Hematopoietic multipotent progenitor cell treated with erythropoietin and hydrocortisone succinate and interleukin-3 and kit ligand, for 15 days (in vitro differentiated cells): Measurements from ENCODE around the gene COL11A2.
A peak's percentile ranks its signal among the peaks of the same experiment; 100 is the strongest.
"Not testable (repeated sequence)": the region's sequence is repeated elsewhere in the genome, so short reads cannot be mapped to it uniquely, and the experiment has no call there.

Experiments used
- DNase-seq: peaks from one replicate; pipeline ENCODE4 v3.0.0-alpha.2; 2015; ENCODE audit warnings: low spot score

Gene COL11A2

DNA sequence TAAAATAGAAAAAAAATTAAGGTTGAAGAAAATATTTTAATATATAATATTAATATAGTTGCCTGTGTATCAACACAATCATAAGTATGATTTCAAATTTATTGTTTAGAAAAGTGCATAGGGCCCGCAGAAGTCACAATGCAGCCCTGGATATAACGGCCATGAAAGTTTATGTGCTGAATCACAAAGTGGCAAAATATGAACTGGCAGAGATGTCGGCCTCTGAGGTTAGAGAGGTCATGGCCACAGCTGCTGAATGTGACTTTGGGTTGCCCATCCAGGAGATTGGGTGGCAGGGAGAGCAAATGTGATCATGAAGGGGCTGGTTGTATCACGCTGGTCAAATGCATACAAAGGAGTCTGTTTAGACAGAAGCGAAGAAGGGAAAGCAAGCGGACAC, 35.7 kb downstream of the COL11A2 start:
- no peak for DNase-seq

DNA sequence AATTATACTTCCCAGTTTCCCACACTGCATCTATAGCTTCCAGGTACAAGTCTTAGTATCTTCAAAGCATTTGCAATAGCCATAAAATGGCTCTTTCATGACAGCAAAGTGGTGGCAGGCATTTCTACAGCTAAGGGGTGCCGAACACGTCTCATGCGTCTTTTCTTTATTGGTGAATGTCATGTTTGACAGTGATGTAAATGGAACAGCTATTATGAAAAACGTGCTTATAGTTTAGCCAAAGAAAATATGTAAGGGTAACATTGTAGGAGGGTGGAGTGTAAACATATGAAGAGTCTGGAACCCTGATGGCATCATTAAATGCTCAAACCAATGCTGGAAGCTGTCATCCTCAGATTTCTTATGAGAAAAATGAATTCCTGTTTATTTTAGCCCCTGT, 37.9 kb downstream of the COL11A2 start:
- DNase-seq, result no peak

DNA sequence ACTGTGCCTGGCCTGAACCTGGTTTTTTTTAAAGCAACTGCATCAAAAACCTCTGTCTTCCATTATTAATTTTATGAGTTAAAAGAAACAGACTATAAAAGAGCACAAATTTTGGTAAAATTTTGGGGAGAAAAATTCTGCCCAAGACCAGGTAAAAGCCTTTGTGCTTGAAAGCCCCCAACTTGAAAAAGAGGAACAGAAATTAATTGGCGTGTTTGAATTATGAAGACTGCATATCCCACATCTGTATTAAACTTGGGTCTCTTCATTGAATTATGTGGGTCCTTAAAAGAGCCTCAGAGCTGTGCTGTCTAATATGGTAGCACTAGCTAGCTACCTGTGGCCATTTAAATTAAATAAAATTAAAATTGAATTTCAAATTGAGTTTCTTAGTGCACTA, 41.2 kb downstream of the COL11A2 start:
- DNase-seq, result no peak

DNA sequence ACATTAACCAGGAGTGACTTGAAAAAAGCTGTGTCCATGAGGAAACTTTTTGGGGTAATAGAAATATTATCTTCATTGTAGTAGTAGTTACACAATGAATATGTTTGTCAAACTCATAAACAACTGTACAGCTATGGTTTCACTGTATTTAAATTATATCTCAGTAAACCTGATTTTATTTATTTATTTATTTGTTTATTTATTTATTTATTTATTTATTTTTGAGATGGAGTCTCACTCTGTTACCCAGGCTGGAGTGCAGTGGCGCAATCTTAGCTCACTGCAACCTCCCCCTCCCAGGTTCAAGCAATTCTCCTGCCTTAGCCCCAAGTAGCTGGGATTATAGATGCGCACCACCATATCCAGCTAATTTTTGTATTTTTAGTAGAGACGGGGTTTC, 41.7 kb downstream of the COL11A2 start:
- DNase-seq, result not testable (repeated sequence)

DNA sequence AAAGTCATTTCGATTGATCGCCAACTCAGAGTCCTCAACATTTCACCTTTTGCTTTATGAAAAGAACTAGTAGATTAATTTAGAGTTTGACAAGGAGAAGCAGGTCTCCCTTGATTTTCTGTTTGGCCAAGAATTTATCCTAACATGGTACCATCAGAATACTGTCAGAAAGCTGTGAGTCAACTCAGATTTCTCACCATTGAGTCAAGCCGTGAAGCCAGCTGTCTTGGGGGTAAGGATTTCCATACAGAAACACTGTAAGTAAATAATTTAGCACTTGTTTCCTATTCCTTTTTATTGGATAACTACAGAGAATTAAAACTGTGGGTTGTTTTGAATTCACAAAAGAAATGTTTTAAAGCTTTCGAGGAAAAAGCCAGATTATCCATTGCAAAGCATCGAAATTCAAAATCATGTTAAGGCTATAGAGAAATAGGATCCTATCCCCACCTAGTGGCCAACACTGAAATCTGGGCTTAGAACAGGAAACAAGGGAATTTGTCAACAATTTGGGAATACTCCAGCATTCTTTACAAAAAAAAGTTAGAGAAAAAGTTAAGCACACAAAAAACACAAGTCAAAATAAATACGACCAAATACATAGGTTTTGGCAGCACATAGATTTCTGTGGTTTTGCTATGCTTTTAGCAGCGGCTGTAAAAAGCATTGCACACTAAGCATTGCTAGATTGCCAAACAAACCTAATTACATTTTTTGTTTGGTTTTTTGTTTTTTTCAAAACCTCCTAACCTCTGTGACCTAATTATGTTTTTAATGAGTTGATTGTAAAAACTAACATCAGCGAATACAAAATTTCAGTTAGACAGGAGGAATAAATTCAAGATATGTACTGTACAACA, 44.2 kb downstream of the COL11A2 start:
- DNase-seq, result peak; percentile 24

DNA sequence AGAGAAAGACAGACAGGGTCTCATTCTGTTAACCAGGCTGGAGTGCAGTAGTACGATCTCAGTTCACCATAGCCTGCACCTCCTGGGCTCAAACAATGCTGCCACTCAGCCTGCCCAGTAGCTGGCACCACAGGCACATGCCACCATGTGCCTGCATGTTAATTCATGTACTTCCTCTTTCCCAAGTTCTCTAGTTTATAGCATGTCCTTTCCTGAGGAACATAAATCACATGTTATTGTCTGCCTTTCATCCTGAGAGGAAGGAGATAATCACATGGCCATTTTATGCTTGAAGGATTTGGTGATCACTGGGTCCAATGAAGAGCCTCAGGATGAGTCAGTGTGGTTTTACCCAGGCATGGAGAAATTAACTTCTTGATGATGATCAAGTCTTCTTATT, 47.9 kb downstream of the COL11A2 start:
- DNase-seq, result no peak

DNA sequence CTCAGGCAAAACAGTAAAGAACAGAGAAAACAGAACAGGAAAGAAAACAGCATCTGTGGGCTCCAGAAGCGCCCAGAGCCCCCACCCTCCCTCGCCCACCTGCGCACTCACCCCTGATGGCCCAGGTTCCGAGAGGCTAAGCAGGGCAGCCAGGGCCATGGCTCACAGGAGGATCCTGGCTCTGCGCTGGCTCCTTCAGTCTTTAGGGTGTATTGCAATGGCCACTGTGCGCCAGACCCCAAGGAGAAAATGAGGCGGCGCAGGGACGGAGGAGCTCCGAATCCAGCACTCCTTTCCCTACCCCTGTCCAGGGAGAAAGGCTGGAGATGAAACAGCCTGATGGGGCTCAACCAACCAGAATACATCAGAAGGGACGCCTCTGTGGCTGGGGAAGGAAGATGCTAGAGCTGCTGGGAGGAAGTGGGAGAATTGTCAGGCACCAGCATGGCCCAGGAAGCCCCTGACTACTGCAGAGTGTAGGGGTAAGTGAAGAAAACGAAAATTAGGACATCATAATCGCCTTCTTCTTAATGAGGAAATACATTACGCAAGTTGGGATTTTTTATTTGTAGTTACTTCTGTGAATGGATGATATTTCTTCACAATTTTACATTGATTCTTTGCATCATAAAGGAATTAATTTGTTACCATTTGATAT, 49.0 kb downstream of the COL11A2 start:
- no peak for DNase-seq

DNA sequence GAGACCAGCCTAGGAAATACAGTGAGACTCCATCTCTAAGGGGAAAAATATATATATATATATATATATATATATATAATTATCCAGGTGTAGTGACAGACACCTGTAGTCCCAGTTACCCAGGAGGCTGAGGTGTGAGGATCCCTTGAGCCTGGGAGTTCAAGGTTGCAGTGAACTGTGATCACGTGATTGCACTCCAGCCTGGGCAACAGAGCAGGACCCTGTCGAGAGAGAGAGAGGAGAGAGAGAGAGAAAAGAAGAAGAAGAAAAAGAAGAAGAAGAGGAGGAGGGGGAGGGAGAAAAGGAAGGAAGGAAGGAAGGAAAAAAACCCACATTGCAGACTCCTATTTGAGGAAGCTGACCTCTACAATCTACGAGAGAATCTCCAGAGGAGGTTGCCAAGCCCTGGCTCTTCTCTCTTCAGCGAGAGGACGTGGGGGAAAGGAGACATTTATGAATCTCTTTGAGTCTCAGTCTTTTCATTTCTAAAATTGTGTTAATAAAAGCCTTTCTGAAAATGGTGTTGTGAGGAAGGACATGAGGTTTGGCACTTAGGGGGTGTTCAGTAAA, 49.7 kb downstream of the COL11A2 start:
- no peak for DNase-seq

DNA sequence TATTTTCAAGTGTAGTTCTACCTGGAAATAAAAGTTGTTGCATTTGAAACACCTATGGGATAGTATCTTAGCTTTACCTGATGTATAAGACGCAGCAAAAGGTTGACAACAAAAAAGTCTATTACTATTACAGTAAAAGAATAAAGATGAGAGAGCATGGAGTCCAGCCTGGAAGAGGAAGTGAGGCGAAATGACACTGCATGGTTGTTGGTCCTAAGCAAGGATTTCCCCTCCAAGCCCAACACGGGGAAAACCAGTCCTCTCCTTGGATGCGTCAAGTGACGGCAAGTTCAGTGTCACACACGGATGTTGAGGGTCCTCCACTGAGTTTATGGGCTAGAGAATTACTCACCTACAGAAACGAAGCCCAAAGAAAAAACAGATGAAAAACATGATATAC, 51.7 kb downstream of the COL11A2 start:
- DNase-seq, result no peak

DNA sequence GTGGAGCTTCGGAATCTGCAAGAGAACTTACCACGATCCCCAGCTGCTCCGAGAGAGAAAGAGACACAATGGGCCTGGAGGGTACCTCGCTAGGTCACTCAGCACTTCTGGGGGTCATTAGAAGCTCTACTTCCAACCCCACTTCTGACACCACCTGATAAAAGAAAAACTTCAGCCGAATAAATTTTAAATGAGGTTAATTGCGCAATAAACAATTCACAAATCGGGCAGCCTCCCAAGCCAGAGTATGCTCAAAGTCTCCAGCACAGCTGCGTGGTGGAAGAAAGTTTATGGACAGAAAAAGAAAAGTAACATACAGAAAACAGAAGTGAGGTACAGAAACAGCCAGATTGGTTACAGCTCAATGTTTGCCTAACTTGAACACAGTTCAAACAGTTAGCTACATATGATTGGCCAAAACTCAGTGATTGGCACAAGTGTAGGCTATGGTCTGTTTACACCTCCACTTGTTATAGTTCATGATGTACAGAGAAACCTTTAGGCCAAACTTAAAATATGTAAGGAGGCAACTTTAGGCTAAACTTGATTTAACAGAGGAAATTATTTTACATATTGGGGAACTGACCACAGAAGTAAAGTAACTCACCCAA, 52.6 kb downstream of the COL11A2 start:
- DNase-seq, result no peak

DNA sequence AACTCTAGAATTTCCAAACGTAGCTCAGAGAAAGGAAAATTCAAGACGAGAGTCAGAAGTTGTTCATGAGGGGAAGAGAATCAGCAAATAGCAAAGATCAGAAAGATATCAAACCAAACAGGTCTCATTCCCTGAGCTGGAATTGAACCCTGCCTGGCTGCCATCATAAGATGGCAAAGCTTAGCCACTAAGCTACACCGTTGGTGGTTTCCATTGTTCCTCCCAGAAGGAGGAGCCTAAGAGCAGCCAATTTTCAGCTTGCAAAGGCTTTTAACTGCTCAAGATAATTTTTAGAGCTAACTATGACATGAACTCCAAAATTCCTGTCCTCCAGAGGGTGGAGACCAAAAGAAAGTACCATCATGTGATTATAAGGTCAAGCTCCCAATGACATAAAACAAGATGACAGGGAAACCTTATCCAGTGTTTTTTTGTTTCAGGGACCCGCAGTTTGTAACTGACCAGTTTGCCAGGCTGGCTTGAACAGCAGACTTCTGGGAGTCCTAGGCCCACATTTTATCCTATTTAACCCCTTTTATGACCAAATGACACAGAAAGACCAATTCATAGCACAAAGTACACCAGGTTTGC, 55.9 kb downstream of the COL11A2 start:
- no peak for DNase-seq

DNA sequence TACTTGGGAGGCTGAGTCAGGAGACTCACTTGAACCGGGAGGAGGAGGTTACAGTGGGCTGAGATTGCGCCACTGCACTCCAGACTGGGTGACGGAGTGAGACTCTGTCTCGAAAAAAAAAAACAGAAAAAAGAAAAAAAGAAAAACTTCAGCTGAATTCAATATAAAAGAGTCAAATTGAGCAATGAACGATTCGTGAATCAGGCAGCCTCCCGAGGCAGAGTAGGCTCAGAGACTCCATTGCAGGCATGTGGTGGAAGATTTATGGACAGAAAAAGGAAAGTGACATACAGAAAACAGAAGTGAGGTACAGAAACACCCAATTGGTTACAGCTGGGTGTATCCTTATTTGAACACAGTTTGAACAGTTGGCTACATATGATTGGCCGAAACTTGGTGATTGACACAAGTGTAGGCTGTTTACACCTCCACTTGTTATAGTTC, 60.2 kb downstream of the COL11A2 start:
- no peak for DNase-seq

DNA sequence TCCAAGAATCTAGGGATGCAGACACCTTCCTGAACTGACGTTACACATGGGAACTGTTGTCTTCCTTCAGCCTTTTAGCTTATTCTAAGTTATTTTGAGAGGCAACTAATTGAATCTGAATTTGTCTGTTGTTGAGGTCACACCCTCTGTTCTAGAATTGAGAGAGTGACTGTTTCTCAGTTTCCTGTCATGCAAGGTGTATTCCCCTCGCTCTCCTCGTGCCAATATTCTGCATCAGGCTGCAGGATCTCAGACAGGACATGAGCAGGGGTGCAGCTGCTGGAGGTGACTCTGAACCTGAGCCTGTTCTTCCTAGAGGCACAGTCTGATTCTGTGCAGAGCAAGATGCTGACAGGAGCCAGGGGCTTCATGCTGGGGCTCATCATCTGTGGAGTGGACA, 63.9 kb downstream of the COL11A2 start:
- no peak for DNase-seq

DNA sequence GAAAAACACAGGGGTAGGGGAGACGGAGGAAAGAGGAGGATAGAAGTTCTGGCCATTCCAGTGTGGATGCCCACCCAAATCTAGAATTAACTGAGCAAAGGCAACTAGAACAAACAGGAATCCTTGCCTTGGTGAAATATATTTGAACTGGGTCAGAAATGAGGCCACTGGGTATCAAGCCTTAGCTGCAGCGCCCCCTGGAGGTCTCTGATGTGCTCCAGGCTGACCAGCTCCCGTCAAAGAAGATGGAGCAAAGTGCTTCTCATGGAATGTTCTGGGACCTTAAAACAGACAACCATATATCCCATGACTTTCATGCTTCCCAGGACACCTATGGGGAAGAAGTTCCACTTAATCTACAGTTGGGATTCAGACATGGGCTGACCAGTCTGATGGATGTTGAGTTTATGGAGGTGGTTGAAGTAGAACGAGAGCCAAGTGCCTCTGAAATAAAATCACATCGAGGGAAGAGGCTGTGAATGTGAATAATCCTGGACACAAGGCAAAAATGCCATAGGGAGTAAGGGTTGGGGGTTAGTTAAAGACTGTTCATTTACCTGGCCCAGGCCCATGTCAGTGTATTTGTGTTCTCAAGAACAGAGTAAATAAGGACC, 66.1 kb downstream of the COL11A2 start:
- peak; percentile 73 for DNase-seq

DNA sequence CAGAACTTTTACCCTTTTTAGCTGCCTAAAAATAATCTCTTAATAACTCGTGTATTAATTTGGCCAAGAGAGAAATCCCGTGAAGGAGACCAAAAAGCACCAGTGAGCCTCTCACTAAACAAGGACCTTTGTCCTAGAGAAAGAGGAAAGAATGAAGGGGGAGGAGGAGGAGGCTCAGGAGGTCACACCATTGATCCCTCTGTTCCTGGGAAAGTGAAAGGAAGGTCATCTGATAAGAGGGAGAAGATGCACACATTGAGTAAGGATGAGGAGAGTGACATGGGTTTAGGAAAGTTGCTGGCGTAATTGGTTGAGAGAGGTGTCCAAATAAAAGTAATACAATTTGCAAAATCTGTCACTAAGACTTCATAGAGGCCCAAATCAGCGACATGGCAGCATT, 67.3 kb downstream of the COL11A2 start:
- no peak for DNase-seq

DNA sequence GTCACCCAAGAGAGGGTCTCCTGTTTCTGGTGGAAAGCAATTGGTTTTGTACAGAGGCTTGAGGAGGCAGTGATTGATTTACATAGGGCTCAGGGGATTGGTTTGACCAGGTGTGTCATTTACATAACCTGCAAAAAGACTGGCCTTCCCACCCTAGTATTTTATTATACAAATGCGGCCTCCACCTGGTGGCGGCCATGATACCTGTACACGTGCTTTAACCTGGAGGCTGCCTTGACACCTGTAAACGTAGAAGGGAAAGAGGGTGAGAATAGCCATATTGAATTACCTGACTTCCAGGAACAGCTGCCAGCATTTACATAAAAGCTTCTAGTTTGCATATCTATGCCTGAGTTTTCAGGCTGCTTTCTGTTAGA, 67.8 kb downstream of the COL11A2 start:
- no peak for DNase-seq

DNA sequence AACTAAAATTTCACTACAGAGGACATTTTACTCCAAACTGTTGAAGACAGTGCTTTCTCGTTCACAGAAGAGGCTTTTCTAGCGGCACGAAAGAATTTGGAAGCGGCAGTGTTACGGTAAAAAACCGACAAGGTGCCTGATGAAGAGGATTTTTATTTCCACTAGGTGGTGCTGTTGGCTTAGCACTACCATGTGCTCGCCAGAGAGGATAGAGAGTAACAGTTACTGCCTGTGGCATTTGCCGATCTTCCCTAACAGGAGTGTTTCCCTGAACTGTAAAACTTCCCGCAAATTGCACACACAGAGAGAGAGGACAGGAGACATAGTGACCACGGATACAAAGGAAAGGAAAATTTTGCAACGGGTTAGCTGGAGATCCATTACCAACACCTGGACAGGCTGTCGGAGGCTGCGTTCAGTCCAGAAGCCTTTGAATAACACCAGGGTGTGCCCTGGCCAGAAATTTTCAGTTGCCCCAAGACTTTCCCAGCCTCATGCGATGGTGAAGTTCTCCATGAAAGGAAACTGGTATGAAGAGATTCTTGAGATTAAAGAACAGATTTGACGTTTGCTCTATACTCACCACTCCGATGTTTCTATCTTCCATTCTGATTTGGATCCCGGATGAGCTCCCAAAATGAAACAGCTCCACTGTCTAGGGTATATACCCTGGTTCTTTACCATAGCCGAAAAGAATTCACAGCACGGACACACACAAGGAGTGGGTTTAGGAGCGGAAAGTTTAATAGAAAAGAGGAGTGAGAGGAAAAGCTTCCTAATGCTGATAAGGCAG, 68.3 kb downstream of the COL11A2 start:
- peak; percentile 76 for DNase-seq

DNA sequence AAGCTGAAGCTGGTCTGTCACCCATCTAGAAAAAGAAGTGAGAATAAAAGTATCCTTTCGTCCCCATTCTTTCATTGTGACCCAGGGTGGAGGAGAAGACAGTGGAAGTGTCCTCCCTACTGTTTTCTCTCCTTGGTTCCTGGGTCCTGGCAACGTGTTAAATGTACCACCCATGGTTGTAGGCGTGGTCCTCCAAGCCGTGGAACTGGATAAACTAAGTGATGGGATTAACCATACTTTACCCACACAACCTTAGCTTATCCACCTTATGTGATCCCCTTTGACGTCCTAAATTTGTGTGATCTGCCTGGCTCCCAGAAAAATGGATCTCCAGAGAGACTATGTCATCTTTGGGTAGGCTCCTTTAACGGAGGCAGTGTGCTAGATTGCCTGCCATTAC, 69.1 kb downstream of the COL11A2 start:
- DNase-seq, result no peak

DNA sequence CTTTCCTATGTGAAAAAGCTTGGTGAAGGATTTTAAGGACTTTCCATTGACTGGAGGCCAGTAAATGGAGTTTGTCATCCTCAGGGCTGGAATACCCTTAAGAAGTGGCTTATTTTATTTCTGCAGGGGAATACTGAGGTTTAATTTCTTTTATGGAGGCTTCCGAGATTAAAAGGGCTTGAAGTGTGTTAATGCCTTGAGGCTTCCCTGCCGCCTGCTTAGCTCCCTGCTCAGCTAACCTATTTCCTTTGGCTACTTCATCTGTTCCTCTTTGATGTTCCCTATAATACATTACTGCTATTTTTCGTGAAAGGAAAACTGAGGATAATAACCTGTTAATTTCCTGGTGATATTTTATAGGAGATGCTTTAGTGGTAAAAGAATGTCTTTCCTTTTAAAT, 72.3 kb downstream of the COL11A2 start:
- no peak for DNase-seq

DNA sequence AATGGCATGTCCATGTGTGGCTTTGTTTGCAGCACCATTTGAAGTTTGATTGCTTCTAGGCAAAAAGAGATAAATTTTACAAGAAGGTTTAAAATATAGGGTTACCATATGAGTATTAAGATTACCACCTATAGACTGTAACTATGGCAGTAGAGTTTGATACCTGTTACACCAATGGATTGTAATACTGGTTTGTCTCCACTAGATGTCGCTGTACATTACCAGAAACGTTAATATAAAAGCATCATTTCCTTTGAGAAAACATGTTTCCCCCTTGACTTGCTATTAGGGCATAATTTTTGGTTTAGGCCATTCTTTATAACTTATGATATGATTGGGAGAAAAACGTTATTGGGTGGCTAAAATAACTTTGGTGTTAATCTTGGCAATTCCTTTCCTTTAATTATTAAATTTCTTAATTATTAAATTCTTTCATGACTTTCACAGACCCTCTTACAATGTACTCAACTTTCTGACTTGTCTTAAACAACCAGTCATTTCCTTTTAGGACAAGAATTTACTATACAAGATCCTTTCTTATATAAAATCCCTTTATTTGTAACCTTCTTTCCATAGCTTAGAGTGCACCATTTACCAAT, 73.6 kb downstream of the COL11A2 start:
- peak; percentile 78 for DNase-seq

DNA sequence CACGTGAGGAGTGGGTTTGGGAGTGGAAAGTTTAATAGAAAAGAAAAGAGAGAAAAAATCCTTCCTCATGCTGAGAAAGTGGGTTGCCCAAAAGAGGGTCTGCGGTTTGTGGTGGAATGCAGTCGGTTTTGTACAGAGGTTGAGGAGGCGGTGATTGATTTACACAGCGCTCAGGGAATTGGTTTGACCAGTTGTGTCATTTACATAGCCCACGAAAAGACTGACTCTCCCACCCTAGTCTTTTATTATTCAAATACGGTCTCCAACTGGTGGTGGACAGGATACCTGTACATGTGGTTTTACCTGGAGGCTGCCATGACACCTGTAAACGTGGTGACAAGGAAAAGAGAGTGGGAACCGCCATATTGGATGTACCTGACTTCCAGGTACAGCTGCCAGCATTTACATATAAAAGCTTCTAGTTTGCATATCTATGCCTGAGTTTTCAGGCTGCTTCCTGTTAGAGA, 74.4 kb downstream of the COL11A2 start:
- DNase-seq, result no peak
